SU-DHL-6 (cell line): ENCODE results near the gene TWIST2.

ENCODE experiments used
- CTCF ChIP-seq: fragments of 200-600 bp; sonication (generic); IDR thresholded peaks from one replicate; pipeline ENCODE4 v1.5.1; 2017; ENCODE audit warnings: antibody characterized with exemption, mild to moderate bottlenecking, low read length, moderate library complexity; ENCODE audit not compliant: insufficient read depth, poor library complexity, severe bottlenecking
- EZH2phosphoT487 ChIP-seq: fragments of 200-600 bp; sonication (generic), shearing (Covaris generic); conservative IDR thresholded peaks from 2 replicates; pipeline ENCODE4 v1.6.1; 2018; ENCODE audit warnings: mild to moderate bottlenecking, antibody characterized with exemption, low read length, moderate library complexity, mixed read lengths

GRCh38 chr2:238876232-238876630 is 28.3 kb downstream of the TWIST2 start:
- TF ChIP-seq CTCF (no peak), EZH2phosphoT487 (no peak)
